Panc1 (cell line): ENCODE measurements around the gene C1S. TPM values are rescaled to one million over a fixed set of nuclear protein-coding genes. Genes with fewer than 3 reads are reported as not detected.

Source experiments
- ATAC-seq: fragments of 200-7000 bp; cut with Tn5 transposase; 2 replicates; pipeline ENCODE4 v1.9.1; 2020; ENCODE audit warnings: mild to moderate bottlenecking, moderate library complexity
- BruUV-seq: library from RNA; stranded (reverse); fragments of 400-500 nt; replicated peaks from 2 replicates; lab custom pipeline; 2021; lab: Mats Ljungman, UMichigan
- CTCF ChIA-PET: fragments of 300-600 bp; sonication (Branson Sonifier 250); formaldehyde crosslinking; loops from one replicate; lab custom pipeline; 2022; ENCODE audit warnings: antibody characterized with exemption; lab: Charles Lee
- POLR2A ChIA-PET: fragments of 300-600 bp; sonication (Branson Sonifier 250); formaldehyde crosslinking; loops from one replicate; lab custom pipeline; 2022; ENCODE audit warnings: antibody characterized with exemption; lab: Charles Lee
- DNase-seq: peaks from one replicate; pipeline ENCODE4 v3.0.0-alpha.2; 2010; ENCODE audit warnings: low read depth, low spot score
- H3K27ac ChIP-seq: 2 replicates; pipeline ENCODE4 v1.5.1; 2011; ENCODE audit warnings: mild to moderate bottlenecking, low read length, inconsistent platforms
- H3K27me3 ChIP-seq: fragments of 200-500 bp; sonication (Bioruptor generic); 2 replicates; pipeline ENCODE4 v1.6.0; 2014; ENCODE audit warnings: low read length, inconsistent platforms; ENCODE audit not compliant: control insufficient read depth, insufficient read depth
- H3K36me3 ChIP-seq: fragments of 200-500 bp; sonication (Bioruptor generic); 2 replicates; pipeline ENCODE4 v1.5.1; 2014; ENCODE audit warnings: inconsistent platforms, mild to moderate bottlenecking, low read length, moderate library complexity; ENCODE audit not compliant: control insufficient read depth, insufficient read depth
- H3K4me1 ChIP-seq: 2 replicates; pipeline ENCODE4 v1.5.1; 2011; ENCODE audit warnings: inconsistent platforms, mild to moderate bottlenecking, low read length, moderate library complexity; ENCODE audit not compliant: control insufficient read depth, insufficient read depth
- H3K4me3 ChIP-seq, 2 experiments: 2 replicates each; pipeline ENCODE4 v1.5.1; 2011 to 2012; ENCODE audit warnings: low read depth in 2 of 2, low read length in 2 of 2, mild to moderate bottlenecking in 2 of 2, inconsistent platforms in 1 of 2, moderate library complexity in 1 of 2
- H3K9me3 ChIP-seq: fragments of 200-500 bp; sonication (Bioruptor generic); 2 replicates; pipeline ENCODE4 v1.5.1; 2014; ENCODE audit warnings: low read depth, mild to moderate bottlenecking, inconsistent platforms, low read length, moderate library complexity; ENCODE audit not compliant: control insufficient read depth, insufficient read depth
- CTCF ChIP-seq: fragments of 450-650 bp; IDR thresholded peaks from 2 replicates; pipeline ENCODE4 v1.5.1; 2017; ENCODE audit warnings: mild to moderate bottlenecking
- POLR2AphosphoS5 ChIP-seq: IDR thresholded peaks from 2 replicates; pipeline ENCODE4 v1.6.1; 2012; ENCODE audit warnings: mild to moderate bottlenecking, low read depth, low read length, moderate library complexity
- SIN3A ChIP-seq: IDR thresholded peaks from 2 replicates; pipeline ENCODE4 v1.6.1; 2012; ENCODE audit warnings: low read depth, mild to moderate bottlenecking, low read length, moderate library complexity, borderline replicate concordance; ENCODE audit not compliant: insufficient read depth
- TCF7L2 ChIP-seq: IDR thresholded peaks from 2 replicates; pipeline ENCODE4 v1.6.1; 2011; ENCODE audit warnings: mild to moderate bottlenecking, low read depth, low read length, inconsistent platforms
- in situ Hi-C: cut with HindIII; loops from 2 replicates; pipeline ENCODE4 v1.10.0; 2016; ENCODE audit warnings: low sequenced_read_pairs, low pct_unique_long_range_greater_than_20kb
- intact Hi-C: fragments of 100-400 bp; cut with micrococcal nuclease; formaldehyde crosslinking; loops from one replicate; pipeline ENCODE4 v1.10.0; 2022; ENCODE audit not compliant: unreplicated experiment
- total RNA-seq: library from RNA; stranded (reverse); gene quantifications from one replicate; pipeline ENCODE4 v1.2.1, GENCODE V29; 2021; ENCODE audit not compliant: unreplicated experiment
- TF ChIP-seq, protein P1 (sequence below), 2 experiments: IDR thresholded peaks; 2 replicates each; pipeline ENCODE4 v1.6.1; 2011 to 2012; ENCODE audit warnings: low read depth in 2 of 2, control low read depth in 1 of 2, low read length in 1 of 2, mild to moderate bottlenecking in 1 of 2, moderate library complexity in 1 of 2; ENCODE audit not compliant: insufficient read depth in 1 of 2

C1S gene
- total RNA-seq, 1 experiment from 2014 or later = 1.8 TPM

- no peak for TF ChIP-seq POLR2AphosphoS5
- no TSS peak for BruUV-seq
- Histone ChIP-seq H3K9me3 (peaks cover 7% of the 10 kb centered on the region; the same call in 1 of the 2 replicates), H3K4me3 (no peak overlapping the region), H3K27me3 (no peaks in the 10 kb centered on the region), H3K36me3 (no peaks in the 10 kb centered on the region; the same call in 1 of the 2 replicates), H3K4me1 (peaks cover 5% of the 10 kb centered on the region; the same call in 1 of the 2 replicates), H3K27ac (no peak overlapping the region)
- POLR2A ChIA-PET = no interaction called here
- no peak for DNase-seq
- CTCF ChIA-PET = no interaction called here
- intact Hi-C loops (loop anchor here (10.0 kb wide), 1 partner anchor 166 kb away; the partner anchor contains the start of genes C12orf57 and RNU7-1), in situ Hi-C loops (no loop called here)
- ATAC-seq = no peak
These were observed 50.1 kb downstream of the C1S start for GRCh38 chr12:7110661-7111060.

DNA sequence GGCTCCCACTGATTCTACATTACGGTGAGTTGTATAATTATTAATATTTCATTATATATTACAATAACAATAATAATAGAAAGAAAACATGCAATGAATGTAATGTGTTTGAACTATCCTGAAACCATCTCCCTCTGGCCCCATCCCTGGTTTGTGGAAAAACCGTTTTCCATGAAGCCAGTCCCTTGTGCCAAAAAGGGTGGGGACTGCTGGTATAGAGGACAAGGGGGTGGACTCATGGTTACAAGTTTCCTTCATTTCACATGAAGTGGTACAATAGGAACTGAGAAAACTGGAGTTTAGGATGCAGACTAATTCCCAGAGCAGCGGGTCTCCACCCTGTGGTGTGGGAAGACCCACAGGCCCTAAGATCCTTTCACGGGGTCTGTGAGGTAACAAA lies 51.5 kb downstream of the C1S start:
- peaks cover 5% of the 10 kb centered on the region; the same call in 1 of the 2 replicates for H3K4me1 ChIP-seq
- H3K4me3 ChIP-seq = no peak overlapping the region
- CTCF ChIA-PET = interaction anchor here (1.0 kb wide), 1 partner anchor 52 kb away, joined by 3 read pairs; the partner anchor contains the start of gene C1S
- TF ChIP-seq, protein P1, sequence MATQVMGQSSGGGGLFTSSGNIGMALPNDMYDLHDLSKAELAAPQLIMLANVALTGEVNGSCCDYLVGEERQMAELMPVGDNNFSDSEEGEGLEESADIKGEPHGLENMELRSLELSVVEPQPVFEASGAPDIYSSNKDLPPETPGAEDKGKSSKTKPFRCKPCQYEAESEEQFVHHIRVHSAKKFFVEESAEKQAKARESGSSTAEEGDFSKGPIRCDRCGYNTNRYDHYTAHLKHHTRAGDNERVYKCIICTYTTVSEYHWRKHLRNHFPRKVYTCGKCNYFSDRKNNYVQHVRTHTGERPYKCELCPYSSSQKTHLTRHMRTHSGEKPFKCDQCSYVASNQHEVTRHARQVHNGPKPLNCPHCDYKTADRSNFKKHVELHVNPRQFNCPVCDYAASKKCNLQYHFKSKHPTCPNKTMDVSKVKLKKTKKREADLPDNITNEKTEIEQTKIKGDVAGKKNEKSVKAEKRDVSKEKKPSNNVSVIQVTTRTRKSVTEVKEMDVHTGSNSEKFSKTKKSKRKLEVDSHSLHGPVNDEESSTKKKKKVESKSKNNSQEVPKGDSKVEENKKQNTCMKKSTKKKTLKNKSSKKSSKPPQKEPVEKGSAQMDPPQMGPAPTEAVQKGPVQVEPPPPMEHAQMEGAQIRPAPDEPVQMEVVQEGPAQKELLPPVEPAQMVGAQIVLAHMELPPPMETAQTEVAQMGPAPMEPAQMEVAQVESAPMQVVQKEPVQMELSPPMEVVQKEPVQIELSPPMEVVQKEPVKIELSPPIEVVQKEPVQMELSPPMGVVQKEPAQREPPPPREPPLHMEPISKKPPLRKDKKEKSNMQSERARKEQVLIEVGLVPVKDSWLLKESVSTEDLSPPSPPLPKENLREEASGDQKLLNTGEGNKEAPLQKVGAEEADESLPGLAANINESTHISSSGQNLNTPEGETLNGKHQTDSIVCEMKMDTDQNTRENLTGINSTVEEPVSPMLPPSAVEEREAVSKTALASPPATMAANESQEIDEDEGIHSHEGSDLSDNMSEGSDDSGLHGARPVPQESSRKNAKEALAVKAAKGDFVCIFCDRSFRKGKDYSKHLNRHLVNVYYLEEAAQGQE (IDR thresholded peaks at IDR 0.05; ENCODE audit: insufficient read depth in 1 of 2, low read depth in 2 of 2, low read length in 1 of 2) = no peak
- TF ChIP-seq TCF7L2 = no peak
- TF ChIP-seq CTCF = no peak
- TF ChIP-seq SIN3A = no peak
- no peak for TF ChIP-seq POLR2AphosphoS5
- no TSS peak for BruUV-seq
- H3K27me3 ChIP-seq = no peaks in the 10 kb centered on the region
- in situ Hi-C loops (no loop called here), intact Hi-C loops (loop anchor here (10.0 kb wide), 1 partner anchor 167 kb away; the partner anchor contains the start of genes C12orf57 and RNU7-1)
- POLR2A ChIA-PET = no interaction called here
- no peaks in the 10 kb centered on the region for H3K9me3 ChIP-seq
- H3K36me3 ChIP-seq = no peaks in the 10 kb centered on the region; the same call in 1 of the 2 replicates
- ATAC-seq (no peak), DNase-seq (no peak)
- no peak overlapping the region for H3K27ac ChIP-seq

GRCh38 chr12:7113389-7113871 lies 52.9 kb downstream of the C1S start:
- no peaks in the 10 kb centered on the region for H3K27me3 ChIP-seq
- ChIA-PET CTCF (no interaction called here), POLR2A (interaction anchor here (0.6 kb wide), 1 partner anchor 169 kb away, joined by 7 read pairs; the partner anchor contains the start of gene C12orf57)
- no peak overlapping the region for H3K27ac ChIP-seq
- no peaks in the 10 kb centered on the region for H3K36me3 ChIP-seq
- H3K4me1 ChIP-seq = peaks cover 3% of the 10 kb centered on the region; the same call in 1 of the 2 replicates
- H3K9me3 ChIP-seq = no peaks in the 10 kb centered on the region
- H3K4me3 ChIP-seq = no peak overlapping the region
- TF ChIP-seq, protein P1 (IDR thresholded peaks at IDR 0.05; ENCODE audit: insufficient read depth in 1 of 2, low read depth in 2 of 2, low read length in 1 of 2) = no peak
- TF ChIP-seq TCF7L2 = no peak
- peak; percentile 85 for TF ChIP-seq CTCF
- TF ChIP-seq POLR2AphosphoS5 = no peak
- intact Hi-C loops = loop anchor here (10.0 kb wide), 1 partner anchor 169 kb away; the partner anchor contains the start of genes C12orf57 and RNU7-1
- ATAC-seq = no peak
- no peak for DNase-seq
- BruUV-seq = no TSS peak
- in situ Hi-C loops = no loop called here
